LoVo (cell line): ENCODE data around the gene NPW.
A peak's percentile ranks its signal among the peaks of the same experiment; 100 is the strongest.

ENCODE experiments used
- DNase-seq: peaks from one replicate; pipeline ENCODE4 v3.0.0-alpha.2; 2016; ENCODE audit warnings: low spot score

NPW gene

DNA sequence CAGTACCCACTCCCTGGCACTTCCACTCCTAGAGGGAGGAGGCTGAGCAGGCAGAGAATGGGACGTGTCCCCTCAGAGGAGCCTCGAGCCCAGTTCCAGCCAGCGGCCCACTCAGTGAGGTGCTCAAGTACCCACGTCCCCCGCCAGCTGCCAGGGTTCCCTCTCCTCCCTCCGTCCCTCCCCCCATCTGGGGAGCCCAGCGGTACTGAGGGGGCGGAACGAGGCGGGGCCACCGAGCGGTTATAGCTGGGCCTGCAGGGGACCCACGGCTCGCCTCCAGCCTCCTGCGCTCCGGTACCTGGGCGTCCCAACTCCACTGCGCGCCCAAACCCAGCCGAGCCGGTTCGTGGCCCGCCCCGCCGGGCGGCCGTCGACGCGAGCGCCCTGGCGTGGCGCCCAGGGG is at the start of gene NPW:
Gene NPW, plus strand, starts transcription at position 268 of the 403 bp plus-strand sequence.
- DNase-seq: no peak

DNA sequence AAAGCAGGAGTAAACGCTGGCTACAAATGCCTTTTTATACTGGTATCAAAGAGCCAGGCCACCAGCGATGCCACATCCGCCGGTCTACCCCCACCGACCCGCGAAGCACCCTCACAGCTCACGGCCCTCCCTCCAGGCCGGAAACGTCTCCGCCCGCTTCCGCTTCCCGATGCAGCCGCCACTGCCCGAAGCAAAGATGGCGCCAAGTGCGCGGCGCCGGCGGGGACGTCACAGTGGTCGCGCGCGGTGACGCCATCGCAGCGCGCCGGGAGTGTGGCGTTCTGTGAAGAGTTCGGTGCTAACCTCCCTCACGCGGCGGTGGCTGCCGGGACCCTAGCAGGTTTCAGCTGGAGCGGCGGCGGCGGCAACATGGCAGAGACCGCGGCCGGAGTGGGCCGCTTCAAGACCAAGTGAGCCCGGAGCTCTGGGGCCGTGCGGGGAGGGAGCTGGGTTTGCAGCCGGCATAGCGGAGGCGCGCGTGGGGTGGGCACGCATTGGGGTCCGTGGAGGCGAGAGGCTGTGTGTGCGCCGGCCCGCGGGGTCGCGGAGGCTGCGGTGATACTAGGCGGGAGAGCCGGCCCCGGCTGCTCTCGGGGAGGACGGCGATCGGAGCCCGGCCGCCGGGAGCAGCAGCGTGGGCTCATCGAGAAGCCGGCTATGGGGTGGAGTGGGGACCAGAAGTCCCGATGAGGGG is 47.6 kb upstream of the NPW start, which contains the start of gene TBL3:
Gene TBL3, plus strand, starts transcription at position 258 of the 694 bp plus-strand sequence. Its CDS starts 112 bp downstream, at position 370.
- DNase-seq: peak; percentile 94

DNA sequence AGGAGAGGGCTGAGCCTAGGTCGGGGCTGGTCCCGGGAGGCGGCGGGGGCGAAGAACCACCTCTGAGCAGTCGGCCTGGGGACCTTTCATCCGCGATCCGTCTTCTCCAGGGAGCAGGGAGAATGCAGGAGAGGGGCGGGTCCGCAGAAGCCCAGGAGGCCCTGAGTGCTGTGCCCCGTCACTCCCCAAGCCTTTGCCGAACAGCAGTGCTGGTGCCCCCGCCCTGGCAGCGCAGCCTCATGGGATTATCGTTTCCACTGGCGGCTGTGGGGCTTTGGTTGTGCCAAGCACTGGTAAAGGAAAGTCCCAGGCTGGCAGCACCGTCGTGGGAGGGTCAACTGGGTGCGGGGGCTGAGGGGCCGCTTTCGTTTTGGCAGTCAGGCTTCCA is 47.1 kb upstream of the NPW start:
- DNase-seq: no peak

- no peak for DNase-seq
Observed at GRCh38 chr16:1973461-1974156, 46.0 kb upstream of the NPW start.

- DNase-seq: no peak
Observed at GRCh38 chr16:1974157-1975070, 45.2 kb upstream of the NPW start.

- DNase-seq: no peak
Observed at GRCh38 chr16:1975432-1976215, 44.0 kb upstream of the NPW start.

GRCh38 chr16:1976216-1976520 is 43.4 kb upstream of the NPW start:
- DNase-seq: no peak

DNA sequence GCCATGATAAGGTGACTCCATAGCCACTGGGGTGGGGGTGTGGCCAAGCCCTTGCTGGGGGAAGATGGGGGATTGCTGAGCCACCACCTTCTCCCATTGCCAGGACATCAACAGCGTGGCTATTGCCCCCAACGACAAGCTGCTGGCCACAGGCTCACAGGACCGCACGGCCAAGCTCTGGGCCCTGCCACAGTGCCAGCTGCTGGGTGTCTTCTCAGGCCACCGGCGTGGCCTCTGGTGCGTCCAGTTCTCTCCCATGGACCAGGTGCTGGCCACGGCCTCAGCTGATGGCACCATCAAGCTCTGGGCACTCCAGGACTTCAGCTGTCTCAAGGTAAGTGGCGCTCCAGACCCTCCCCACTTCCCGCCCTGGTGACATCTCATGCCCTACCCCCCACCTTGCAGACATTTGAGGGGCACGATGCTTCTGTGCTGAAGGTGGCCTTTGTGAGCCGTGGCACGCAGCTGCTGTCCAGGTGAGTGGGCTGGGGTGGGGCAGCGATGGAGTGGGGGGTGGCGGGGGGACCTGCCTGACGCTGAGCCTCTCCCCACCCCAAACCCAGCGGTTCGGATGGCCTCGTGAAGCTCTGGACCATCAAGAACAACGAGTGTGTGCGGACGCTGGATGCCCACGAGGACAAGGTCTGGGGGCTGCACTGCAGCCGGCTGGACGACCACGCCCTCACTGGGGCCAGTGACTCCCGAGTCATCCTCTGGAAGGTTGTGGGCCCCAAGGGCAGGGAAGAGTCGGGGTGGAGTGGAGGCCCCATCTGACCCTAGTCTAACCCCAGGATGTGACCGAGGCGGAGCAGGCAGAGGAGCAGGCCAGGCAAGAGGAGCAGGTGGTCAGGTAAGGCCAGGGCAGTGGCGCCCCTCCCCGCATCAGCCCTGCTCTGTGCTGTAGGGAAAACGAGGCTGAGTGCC is 42.4 kb upstream of the NPW start:
- DNase-seq: no peak

GRCh38 chr16:1977875-1978268 is 41.7 kb upstream of the NPW start:
- no peak for DNase-seq

DNA sequence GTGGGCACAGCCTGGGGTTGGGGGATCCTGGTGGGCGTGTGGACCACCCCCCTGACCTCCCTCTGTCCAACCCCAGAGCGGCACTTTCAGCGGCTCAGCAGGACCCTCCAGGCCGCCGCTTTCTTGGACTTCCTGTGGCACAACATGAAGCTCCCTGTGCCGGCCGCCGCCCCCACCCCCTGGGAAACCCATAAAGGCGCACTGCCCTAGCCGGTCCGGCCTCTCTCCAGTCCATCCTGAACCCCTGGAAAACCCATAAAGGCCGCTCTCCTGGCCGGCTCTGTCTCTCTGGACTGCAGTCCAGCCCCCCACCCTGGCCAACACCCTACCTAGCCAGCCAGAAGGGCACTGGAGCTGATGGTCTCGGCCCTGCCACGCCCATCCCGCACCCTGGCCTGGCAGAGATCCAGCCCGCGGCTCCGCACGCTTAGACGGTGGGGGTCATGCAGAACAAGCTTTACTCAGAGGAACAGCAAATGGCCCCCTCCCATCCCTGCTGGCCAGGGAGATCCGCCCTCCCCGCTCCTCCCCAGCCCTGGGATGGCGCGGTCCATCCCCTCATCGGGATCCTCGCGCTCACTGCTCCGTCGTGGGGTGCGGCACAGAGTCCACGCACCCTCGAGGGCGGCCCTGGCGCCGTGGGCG is 41.0 kb upstream of the NPW start:
- DNase-seq: no peak

- DNase-seq: peak; percentile 48
Observed at GRCh38 chr16:1979271-1980029, 40.1 kb upstream of the NPW start.

DNA sequence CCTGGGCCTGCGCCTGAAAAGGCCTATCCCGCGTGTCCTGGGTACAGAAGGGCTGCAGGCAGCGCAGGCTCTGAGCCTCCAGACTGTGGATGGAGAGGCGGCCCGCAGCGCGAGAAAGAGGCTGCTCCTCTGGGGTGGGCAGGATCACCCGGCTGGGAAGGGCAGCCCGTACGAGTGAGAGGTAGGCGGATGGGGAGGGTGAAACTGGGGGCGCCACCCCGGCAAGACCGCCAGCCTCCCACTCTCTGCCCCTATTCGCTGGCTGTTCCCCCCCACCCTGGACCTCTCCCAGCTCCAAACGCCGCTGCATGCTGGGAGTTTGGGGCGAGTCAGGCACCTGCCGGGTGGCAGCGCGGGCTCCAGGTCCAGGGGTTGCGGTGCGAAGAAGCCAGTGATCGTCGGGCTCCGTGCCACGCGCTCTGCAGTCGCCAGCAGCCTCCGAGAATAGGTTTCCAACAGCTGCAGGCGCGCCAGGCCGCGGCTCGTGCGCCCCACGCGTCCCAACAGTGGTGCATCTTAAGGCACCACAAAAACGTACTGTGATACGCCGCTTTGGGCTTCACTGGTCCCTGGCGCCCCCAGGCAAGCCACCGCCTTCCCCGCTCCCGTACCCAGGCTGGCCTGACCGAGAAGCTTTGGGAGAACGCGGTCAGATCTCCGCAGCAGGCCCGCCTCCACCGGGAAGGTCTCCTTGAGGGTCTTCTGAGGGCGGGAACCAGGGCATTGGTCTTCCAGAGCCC is 39.4 kb upstream of the NPW start:
- no peak for DNase-seq

- no peak for DNase-seq
Observed at GRCh38 chr16:1980770-1981087, 38.9 kb upstream of the NPW start.

DNA sequence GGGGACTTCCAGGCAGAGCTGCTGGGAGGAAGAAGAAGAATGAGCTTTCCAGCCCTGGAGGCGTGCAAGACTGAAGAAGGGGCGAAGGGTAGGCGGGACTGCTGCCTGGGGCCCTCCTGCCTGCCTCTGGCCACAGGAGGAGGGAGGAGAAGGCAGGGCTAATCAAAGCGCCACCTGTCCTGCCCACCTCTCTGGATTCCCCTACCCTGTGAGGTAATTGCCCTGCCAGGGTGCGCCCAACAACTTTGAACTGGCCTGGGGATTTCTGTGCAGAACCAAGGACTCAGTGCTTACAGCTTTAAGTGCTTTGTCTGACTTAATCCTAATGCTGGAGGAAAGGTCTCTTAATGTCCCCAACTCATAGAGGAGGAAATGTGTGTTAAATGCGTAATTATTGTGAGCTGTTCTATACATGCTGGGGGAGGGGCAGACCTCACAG is 38.2 kb upstream of the NPW start, which contains the start of gene NOXO1:
Gene NOXO1, minus strand, starts transcription at position 72 of the 439 bp plus-strand sequence. CDS start 290 bp downstream, outside the sequence.
- no peak for DNase-seq

GRCh38 chr16:1982013-1982433 is 37.6 kb upstream of the NPW start:
- no peak for DNase-seq

DNA sequence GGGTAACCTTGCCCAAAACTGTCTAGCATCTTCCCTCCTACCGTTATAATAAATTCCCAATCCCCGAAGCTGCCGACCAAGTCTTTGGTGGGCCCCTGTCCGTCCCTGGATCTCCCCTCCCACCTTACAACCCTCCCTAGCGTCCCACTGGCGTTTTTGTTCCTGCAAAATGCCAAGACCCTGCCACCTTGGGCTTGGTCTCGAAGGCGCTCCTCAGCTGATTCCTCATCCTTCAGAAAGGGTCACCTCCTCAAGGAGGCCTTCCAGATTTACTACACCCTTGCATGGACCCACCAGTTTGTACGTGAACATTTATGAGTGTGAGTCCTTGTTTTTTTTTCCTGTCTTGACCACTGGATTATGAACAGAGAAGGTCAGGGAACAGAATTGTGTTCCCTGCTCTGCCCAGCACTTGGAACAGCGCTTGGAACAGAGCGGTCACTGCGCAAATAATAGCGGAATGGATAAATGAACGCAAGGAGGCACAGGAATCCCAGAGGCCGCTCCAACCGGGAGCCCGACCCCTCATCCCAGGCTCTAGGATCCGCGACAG is 36.5 kb upstream of the NPW start:
- no peak for DNase-seq

DNA sequence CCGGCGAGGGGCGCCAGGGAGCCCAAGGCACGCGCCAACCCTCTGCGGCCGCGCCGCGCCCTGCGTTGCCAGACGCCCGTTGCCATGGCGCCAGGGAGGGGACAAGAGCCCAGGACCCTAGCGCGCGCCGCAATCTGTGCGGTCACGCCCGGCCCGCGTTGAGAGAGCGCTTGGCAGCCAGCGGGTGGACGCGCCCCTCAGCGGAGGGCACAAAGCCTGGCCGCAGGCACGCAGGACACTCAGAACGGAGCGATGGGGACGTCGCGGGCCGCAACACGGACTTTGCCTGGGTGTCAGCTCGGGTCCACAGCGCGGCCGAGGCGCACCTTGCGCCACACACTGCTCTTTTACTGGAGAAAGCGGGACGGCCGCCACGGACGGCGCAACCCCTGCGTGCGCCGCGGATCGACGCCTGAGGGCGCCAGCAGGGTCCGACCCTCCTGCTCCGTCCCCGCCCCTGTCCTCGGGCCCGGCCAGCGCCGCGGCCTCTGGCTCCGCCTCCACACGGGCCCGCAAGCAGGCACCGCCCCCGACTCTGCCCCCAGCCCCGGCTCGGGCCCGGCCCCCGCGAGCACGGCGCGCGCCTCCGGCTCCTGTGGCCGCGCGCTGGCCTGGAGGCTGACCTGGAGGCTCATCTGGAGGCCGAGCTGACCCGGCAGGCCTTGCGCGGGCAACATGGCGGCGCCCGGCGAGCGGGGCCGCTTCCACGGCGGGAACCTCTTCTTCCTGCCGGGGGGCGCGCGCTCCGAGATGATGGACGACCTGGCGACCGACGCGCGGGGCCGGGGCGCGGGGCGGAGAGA is 35.8 kb upstream of the NPW start, which contains the start of gene GFER:
Gene GFER, plus strand, starts transcription at position 650 of the 803 bp plus-strand sequence. Its CDS starts 26 bp downstream, at position 676.
- peak; percentile 95 for DNase-seq
